Endodermal cell (in vitro differentiated cells): Measurements from ENCODE around the gene DEPP1. TPM values are rescaled to one million over a fixed set of nuclear protein-coding genes. Genes with fewer than 3 reads are reported as not detected.

Experiments used
- DNase-seq: peaks from one replicate; pipeline ENCODE4 v3.0.0-alpha.2; 2017
- H3K27ac ChIP-seq: 2 replicates; pipeline ENCODE4 v1.5.1; 2013; ENCODE audit warnings: mild to moderate bottlenecking, low read depth, low read length, moderate library complexity
- H3K27me3 ChIP-seq: 2 replicates; pipeline ENCODE4 v1.6.1; 2013; ENCODE audit warnings: mild to moderate bottlenecking, low read length, moderate library complexity; ENCODE audit not compliant: insufficient read depth, control insufficient read depth, poor library complexity, severe bottlenecking
- H3K36me3 ChIP-seq: 2 replicates; pipeline ENCODE4 v1.7.0; 2013; ENCODE audit warnings: mild to moderate bottlenecking, low read length, moderate library complexity; ENCODE audit not compliant: control insufficient read depth, insufficient read depth
- H3K4me1 ChIP-seq: one replicate; pipeline ENCODE4 v1.7.0; 2013; ENCODE audit warnings: low read length; ENCODE audit not compliant: control insufficient read depth, insufficient read depth
- H3K4me3 ChIP-seq: 2 replicates; pipeline ENCODE4 v1.5.1; 2013; ENCODE audit warnings: mild to moderate bottlenecking, low read length, moderate library complexity
- H3K9ac ChIP-seq: 2 replicates; pipeline ENCODE4 v1.6.1; 2013; ENCODE audit warnings: mild to moderate bottlenecking, low read length, moderate library complexity; ENCODE audit not compliant: poor library complexity, severe bottlenecking; ENCODE audit errors: extremely low read depth
- H3K9me3 ChIP-seq: 2 replicates; pipeline ENCODE4 v1.6.1; 2013; ENCODE audit warnings: mild to moderate bottlenecking, low read length, moderate library complexity; ENCODE audit not compliant: control insufficient read depth
- H3K27ac Mint-ChIP-seq: 2 replicates; pipeline ENCODE4 v1.8.0; 2020; ENCODE audit warnings: mixed read lengths
- H3K27me3 Mint-ChIP-seq: 2 replicates; pipeline ENCODE4 v1.8.0; 2021; ENCODE audit warnings: mild to moderate bottlenecking, mixed read lengths; ENCODE audit not compliant: insufficient read depth
- H3K36me3 Mint-ChIP-seq: 2 replicates; pipeline ENCODE4 v1.8.0; 2020; ENCODE audit warnings: low read depth, mixed read lengths
- H3K4me1 Mint-ChIP-seq: 2 replicates; pipeline ENCODE4 v1.8.0; 2020; ENCODE audit warnings: mixed read lengths
- H3K4me3 Mint-ChIP-seq: 2 replicates; pipeline ENCODE4 v1.8.0; 2020; ENCODE audit warnings: mild to moderate bottlenecking, moderate library complexity, mixed read lengths
- H3K9me3 Mint-ChIP-seq: 2 replicates; pipeline ENCODE4 v1.8.0; 2020; ENCODE audit warnings: mild to moderate bottlenecking, mixed read lengths
- WGBS, 2 experiments: methylation state at CpG; one replicate each; pipeline versions ENCODE4 v1.1.5 to v1.1.7; 2013; ENCODE audit warnings: missing lambda C conversion rate in 2 of 2, mixed read lengths in 1 of 2; ENCODE audit not compliant: insufficient coverage in 1 of 2, insufficient read length in 1 of 2; 5-methylcytosine and 5-hydroxymethylcytosine counted together
- total RNA-seq, 2 donors: library from RNA; stranded (reverse); fragmentation: NEBNext Ultra II Directional in 1 of 2; extraction: Animal tissue kit (Norgen Biotek cat#: 25700) in 1 of 2; gene quantifications; 2 replicates in 1 of 2; 3 replicates in 1 of 2; pipeline ENCODE4 v1.2.1, GENCODE V29; 2021
- TF ChIP-seq, protein P1 (sequence below): fragments of 200-600 bp; sonication (generic); conservative IDR thresholded peaks from 2 replicates; pipeline ENCODE4 v1.5.0; 2021; ENCODE audit warnings: antibody characterized with exemption, mild to moderate bottlenecking

DEPP1 gene
- total RNA-seq, 2 donors from 2014 or later, result 1.3 to 2.6 TPM

DNA sequence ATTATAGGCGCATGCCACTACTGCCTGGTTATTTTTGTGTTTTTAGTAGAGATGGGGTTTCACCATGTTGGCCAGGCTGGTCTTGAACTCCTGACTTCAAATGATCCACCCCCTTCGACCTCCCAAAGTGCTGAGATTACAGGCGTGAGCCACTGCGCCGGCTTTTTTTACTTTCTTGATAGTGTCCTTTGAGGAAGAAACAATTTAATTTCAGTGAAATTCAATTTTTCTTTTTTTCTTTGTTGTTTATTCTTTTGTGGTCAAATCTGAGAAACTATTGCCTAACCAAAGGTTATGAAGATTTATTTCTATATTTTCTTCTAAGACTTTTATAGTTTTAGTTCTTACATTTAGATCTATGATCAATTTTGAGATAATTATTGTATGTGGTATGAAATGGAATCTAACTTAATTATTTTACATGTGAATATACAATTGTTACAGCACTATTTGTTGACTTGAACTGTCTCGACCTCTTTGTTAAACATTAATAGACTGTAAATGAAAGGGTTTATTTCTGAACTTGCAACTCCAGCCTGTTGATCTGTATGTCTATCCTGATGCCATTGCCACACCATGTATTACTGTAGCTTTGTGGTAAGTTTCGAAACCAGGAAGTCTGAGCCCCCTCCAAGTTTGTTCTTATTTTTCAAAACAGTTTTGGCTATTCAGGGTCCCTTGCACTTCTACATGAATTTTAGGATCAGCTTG is 38.8 kb downstream of the DEPP1 start:
- H3K4me3 ChIP-seq, result no peak overlapping the region
- no peak overlapping the region for H3K27ac Mint-ChIP-seq
- peaks cover 9% of the 10 kb centered on the region for H3K9me3 ChIP-seq
- DNase-seq, result no peak
- no peaks in the 10 kb centered on the region for H3K36me3 ChIP-seq
- 93 to 100% methylated on average over 2 to 7 of the region's 7 CpGs for WGBS, 2 experiments
- H3K4me3 Mint-ChIP-seq, result no peak overlapping the region
- H3K27me3 Mint-ChIP-seq, result peaks cover 5% of the 10 kb centered on the region
- H3K9ac ChIP-seq, result no peak overlapping the region
- no peak overlapping the region for H3K27ac ChIP-seq
- peaks cover 11% of the 10 kb centered on the region for H3K4me1 Mint-ChIP-seq
- TF ChIP-seq, protein P1, sequence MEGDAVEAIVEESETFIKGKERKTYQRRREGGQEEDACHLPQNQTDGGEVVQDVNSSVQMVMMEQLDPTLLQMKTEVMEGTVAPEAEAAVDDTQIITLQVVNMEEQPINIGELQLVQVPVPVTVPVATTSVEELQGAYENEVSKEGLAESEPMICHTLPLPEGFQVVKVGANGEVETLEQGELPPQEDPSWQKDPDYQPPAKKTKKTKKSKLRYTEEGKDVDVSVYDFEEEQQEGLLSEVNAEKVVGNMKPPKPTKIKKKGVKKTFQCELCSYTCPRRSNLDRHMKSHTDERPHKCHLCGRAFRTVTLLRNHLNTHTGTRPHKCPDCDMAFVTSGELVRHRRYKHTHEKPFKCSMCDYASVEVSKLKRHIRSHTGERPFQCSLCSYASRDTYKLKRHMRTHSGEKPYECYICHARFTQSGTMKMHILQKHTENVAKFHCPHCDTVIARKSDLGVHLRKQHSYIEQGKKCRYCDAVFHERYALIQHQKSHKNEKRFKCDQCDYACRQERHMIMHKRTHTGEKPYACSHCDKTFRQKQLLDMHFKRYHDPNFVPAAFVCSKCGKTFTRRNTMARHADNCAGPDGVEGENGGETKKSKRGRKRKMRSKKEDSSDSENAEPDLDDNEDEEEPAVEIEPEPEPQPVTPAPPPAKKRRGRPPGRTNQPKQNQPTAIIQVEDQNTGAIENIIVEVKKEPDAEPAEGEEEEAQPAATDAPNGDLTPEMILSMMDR, result no peak
- peaks cover 2% of the 10 kb centered on the region for H3K36me3 Mint-ChIP-seq
- peaks cover 9% of the 10 kb centered on the region for H3K9me3 Mint-ChIP-seq
- H3K4me1 ChIP-seq, result no peaks in the 10 kb centered on the region
- H3K27me3 ChIP-seq, result no peaks in the 10 kb centered on the region

DNA sequence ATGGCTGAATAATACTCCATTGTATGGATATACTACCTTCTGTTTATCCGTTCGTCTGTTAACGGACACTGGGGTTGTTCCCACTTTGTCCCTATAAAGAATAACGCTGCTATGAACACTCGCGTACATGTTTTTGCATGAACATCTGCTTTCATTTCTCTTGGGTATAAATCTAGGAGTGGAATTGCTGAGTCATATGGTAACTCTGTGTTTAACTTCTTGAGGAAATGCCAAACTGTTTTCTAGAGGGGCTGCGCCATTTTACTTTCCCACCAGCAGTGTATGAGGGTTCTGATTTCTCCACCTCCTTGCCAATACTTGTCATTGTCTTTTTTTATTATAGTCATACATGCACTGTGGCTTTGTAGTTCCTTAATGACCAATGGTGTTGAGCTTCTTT is 39.7 kb downstream of the DEPP1 start:
- no peaks in the 10 kb centered on the region for H3K4me1 ChIP-seq
- no peak overlapping the region for H3K27ac ChIP-seq
- H3K4me1 Mint-ChIP-seq, result peaks cover 11% of the 10 kb centered on the region
- no peaks in the 10 kb centered on the region for H3K36me3 Mint-ChIP-seq
- H3K27me3 Mint-ChIP-seq, result peaks cover 12% of the 10 kb centered on the region
- no peak for DNase-seq
- no peak overlapping the region for H3K4me3 Mint-ChIP-seq
- no peak overlapping the region for H3K9ac ChIP-seq
- peaks cover 4% of the 10 kb centered on the region for H3K27me3 ChIP-seq
- TF ChIP-seq, protein P1, result no peak
- no peaks in the 10 kb centered on the region for H3K36me3 ChIP-seq
- H3K9me3 Mint-ChIP-seq, result peaks cover under 1% of the 10 kb centered on the region
- H3K27ac Mint-ChIP-seq, result no peak overlapping the region
- no peak overlapping the region for H3K4me3 ChIP-seq
- WGBS, 2 experiments, result 88 to 95% methylated on average over 7 of the region's 7 CpGs
- peaks cover under 1% of the 10 kb centered on the region for H3K9me3 ChIP-seq

DNA sequence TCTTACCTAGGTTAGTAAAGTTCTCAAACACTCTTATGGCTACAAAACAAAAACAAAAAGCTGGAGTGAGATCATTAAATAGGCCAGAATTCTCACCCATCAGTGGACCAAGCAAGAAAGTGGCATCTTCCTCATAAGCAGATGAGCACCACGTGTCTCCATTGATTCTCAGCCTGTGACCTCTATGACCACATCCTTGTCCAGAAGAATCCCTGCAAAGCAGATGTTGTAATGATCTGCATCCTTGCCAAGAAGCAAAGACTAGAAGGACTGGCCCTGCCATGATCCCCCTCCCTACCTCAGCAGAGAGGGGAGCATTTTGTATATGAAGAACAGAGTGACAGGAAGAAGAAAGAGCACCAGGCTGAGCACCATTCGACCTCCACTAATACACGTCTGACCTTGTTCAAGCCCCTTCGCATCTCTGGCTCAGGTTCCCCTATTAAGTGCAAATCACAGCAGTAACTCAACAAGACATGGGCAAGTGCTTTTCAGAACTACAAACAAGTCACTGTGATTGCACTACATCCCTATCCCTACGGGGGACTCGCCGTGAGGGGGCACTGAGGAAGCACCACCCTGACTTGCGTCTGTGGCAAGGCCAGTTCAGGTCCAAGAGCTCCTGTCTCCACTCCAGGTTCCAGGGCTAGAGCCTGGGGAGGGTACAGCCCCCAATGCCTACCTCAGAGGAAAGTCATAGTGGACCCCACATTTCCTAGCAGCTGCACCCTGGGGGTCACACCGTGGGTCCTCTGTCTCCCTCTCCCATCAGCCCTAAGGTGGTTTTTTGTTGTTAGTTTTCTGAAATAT is 41.2 kb downstream of the DEPP1 start:
- peaks cover 4% of the 10 kb centered on the region for H3K27me3 ChIP-seq
- no peak overlapping the region for H3K4me3 ChIP-seq
- DNase-seq, result no peak
- H3K4me1 ChIP-seq, result no peaks in the 10 kb centered on the region
- no peak overlapping the region for H3K27ac Mint-ChIP-seq
- H3K4me1 Mint-ChIP-seq, result peaks cover 11% of the 10 kb centered on the region
- TF ChIP-seq, protein P1, result no peak
- H3K9me3 Mint-ChIP-seq, result no peaks in the 10 kb centered on the region
- H3K9ac ChIP-seq, result no peak overlapping the region
- no peaks in the 10 kb centered on the region for H3K36me3 ChIP-seq
- WGBS, 2 experiments, result 93 to 94% methylated on average over 8 of the region's 9 CpGs
- H3K27me3 Mint-ChIP-seq, result peaks cover 12% of the 10 kb centered on the region
- no peak overlapping the region for H3K4me3 Mint-ChIP-seq
- no peak overlapping the region for H3K27ac ChIP-seq
- no peaks in the 10 kb centered on the region for H3K36me3 Mint-ChIP-seq
- H3K9me3 ChIP-seq, result no peaks in the 10 kb centered on the region
